B cell (primary cell): ENCODE data around the gene ARHGAP40. TPM values are rescaled to one million over a fixed set of nuclear protein-coding genes. Genes with fewer than 3 reads are reported as not detected.

Experiments
- ATAC-seq: fragments of 200-7000 bp; cut with Tn5 transposase; one replicate; pipeline ENCODE4 v1.10.0; 2021; ENCODE audit warnings: low read depth, mild to moderate bottlenecking, moderate number of reproducible peaks, moderate library complexity
- CTCF ChIA-PET: fragments of 350-600 bp; sonication (Branson Sonifier 250); formaldehyde crosslinking; loops from one replicate; lab custom pipeline; 2021; ENCODE audit warnings: antibody characterized with exemption, inconsistent platforms; lab: Charles Lee
- POLR2A ChIA-PET: fragments of 350-600 bp; sonication (Branson Sonifier 250); formaldehyde crosslinking; loops from one replicate; lab custom pipeline; 2021; ENCODE audit warnings: antibody characterized with exemption; lab: Charles Lee
- DNase-seq: peaks from one replicate; pipeline ENCODE4 v3.0.0; 2013
- H2AFZ ChIP-seq: 2 replicates; pipeline ENCODE4 v1.6.1; 2012; ENCODE audit warnings: mild to moderate bottlenecking, low read depth, low read length; ENCODE audit not compliant: insufficient read depth, poor library complexity, severe bottlenecking
- H3K27ac ChIP-seq, 2 donors: 1 replicate in 1 of 2; 2 replicates in 1 of 2; pipeline ENCODE4 v1.5.1; 2012 to 2013; ENCODE audit warnings: low read length in 2 of 2, mild to moderate bottlenecking in 2 of 2, moderate library complexity in 1 of 2
- H3K27me3 ChIP-seq, 4 experiments: fragments of 200-600 bp in 1 of 4; sonication (generic) in 1 of 4; replicated peaks in 1 of 4; 1 replicate in 2 of 4; 2 replicates in 2 of 4; pipeline versions ENCODE4 v1.6.1 to v1.7.0; 2013 to 2016; ENCODE audit warnings: low read length in 3 of 4, mild to moderate bottlenecking in 2 of 4, mixed read lengths in 1 of 4, moderate library complexity in 1 of 4; ENCODE audit not compliant: insufficient read depth in 4 of 4, control insufficient read depth in 3 of 4; ENCODE audit errors: control extremely low read depth in 1 of 4
- H3K36me3 ChIP-seq, 2 experiments: replicated peaks in 1 of 2; 1 replicate in 1 of 2; 2 replicates in 1 of 2; pipeline versions ENCODE4 v1.6.1 to v1.7.1; 2013; ENCODE audit warnings: low read length in 1 of 2; ENCODE audit not compliant: insufficient read depth in 2 of 2, control insufficient read depth in 1 of 2; ENCODE audit errors: control extremely low read depth in 1 of 2, extremely low read depth in 1 of 2
- H3K4me1 ChIP-seq, 2 donors: fragments of 200-600 bp in 1 of 2; sonication (generic) in 1 of 2; 1 replicate in 1 of 2; 2 replicates in 1 of 2; pipeline versions ENCODE4 v1.5.1 to v1.6.1; 2013 to 2017; ENCODE audit warnings: low read length in 2 of 2; ENCODE audit not compliant: control insufficient read depth in 2 of 2, insufficient read depth in 2 of 2
- H3K4me2 ChIP-seq: replicated peaks from 2 replicates; pipeline ENCODE3; 2012; ENCODE audit warnings: mild to moderate bottlenecking, low read depth, low read length; ENCODE audit not compliant: poor library complexity, severe bottlenecking
- H3K4me3 ChIP-seq, 5 experiments: fragments of 200-600 bp in 1 of 5; sonication (generic) in 1 of 5; 1 replicate in 3 of 5; 2 replicates in 2 of 5; pipeline versions ENCODE4 v1.5.1 to v1.7.0; 2011 to 2016; ENCODE audit warnings: low read length in 4 of 5, mild to moderate bottlenecking in 4 of 5, low read depth in 2 of 5, control low read depth in 1 of 5, moderate library complexity in 1 of 5; ENCODE audit not compliant: insufficient read depth in 1 of 5; ENCODE audit errors: control extremely low read depth in 1 of 5, extremely low read depth in 1 of 5
- H3K79me2 ChIP-seq: fragments of 200-600 bp; sonication (generic); one replicate; pipeline ENCODE4 v1.6.0; 2016; ENCODE audit warnings: low read length; ENCODE audit not compliant: control insufficient read depth, insufficient read depth
- H3K9ac ChIP-seq: fragments of 200-600 bp; sonication (generic); 2 replicates; pipeline ENCODE4 v1.6.1; 2017; ENCODE audit warnings: mild to moderate bottlenecking, low read length, moderate library complexity
- H3K9me3 ChIP-seq, 3 donors: one replicate each; pipeline versions ENCODE4 v1.6.1 to v1.7.1; 2013; ENCODE audit warnings: low read length in 2 of 3; ENCODE audit not compliant: control insufficient read depth in 2 of 3, insufficient read depth in 1 of 3; ENCODE audit errors: control extremely low read depth in 1 of 3
- H4K20me1 ChIP-seq: 2 replicates; pipeline ENCODE4 v1.6.0; 2012; ENCODE audit warnings: mild to moderate bottlenecking, low read length; ENCODE audit not compliant: insufficient read depth, control insufficient read depth, poor library complexity, severe bottlenecking
- H3K27ac Mint-ChIP-seq: one replicate; pipeline ENCODE4 v1.8.0; 2021; ENCODE audit warnings: mixed read lengths
- H3K27me3 Mint-ChIP-seq: one replicate; pipeline ENCODE4 v1.8.0; 2021; ENCODE audit warnings: mixed read lengths
- H3K4me1 Mint-ChIP-seq: one replicate; pipeline ENCODE4 v1.8.0; 2021; ENCODE audit warnings: mixed read lengths
- H3K4me3 Mint-ChIP-seq: one replicate; pipeline ENCODE4 v1.8.0; 2021; ENCODE audit warnings: mixed read lengths
- H3K9me3 Mint-ChIP-seq: one replicate; pipeline ENCODE4 v1.8.0; 2022; ENCODE audit warnings: mixed read lengths; ENCODE audit not compliant: insufficient read depth
- EZH2 ChIP-seq: IDR thresholded peaks from 2 replicates; pipeline ENCODE4 v1.6.1; 2012; ENCODE audit warnings: borderline replicate concordance, low read depth, mild to moderate bottlenecking, moderate library complexity, low read length; ENCODE audit not compliant: insufficient read depth, poor library complexity, severe bottlenecking
- WGBS: methylation state at CpG from one replicate; pipeline ENCODE4 v1.1.5; 2013; ENCODE audit warnings: missing lambda C conversion rate; ENCODE audit not compliant: insufficient coverage; 5-methylcytosine and 5-hydroxymethylcytosine counted together
- intact Hi-C: fragments of 100-400 bp; cut with micrococcal nuclease; formaldehyde crosslinking; loops from one replicate; pipeline ENCODE4 v1.10.0; 2022
- polyA plus RNA-seq: library from polyadenylated mRNA; depleted of rRNA; stranded (reverse); fragments of >200 nt; gene quantifications from 2 replicates; pipeline ENCODE4 v1.2.3, GENCODE V29; 2012
- total RNA-seq, 2 donors: library from RNA; stranded (reverse); fragments of 120-200 nt in 1 of 2; gene quantifications; 1 replicate in 1 of 2; 2 replicates in 1 of 2; pipeline versions ENCODE4 v1.2.3 to v1.2.4, GENCODE V29; 2013 to 2022
- TF ChIP-seq, protein P1 (sequence below): fragments of 200-600 bp; IDR thresholded peaks from one replicate; pipeline ENCODE4 v1.8.0; 2022; ENCODE audit warnings: antibody characterized with exemption, mild to moderate bottlenecking

The ARHGAP40 gene
- total and polyA plus RNA-seq, 2 donors (not counting 1 experiment from before 2014, with no cell fraction given): not detected

DNA sequence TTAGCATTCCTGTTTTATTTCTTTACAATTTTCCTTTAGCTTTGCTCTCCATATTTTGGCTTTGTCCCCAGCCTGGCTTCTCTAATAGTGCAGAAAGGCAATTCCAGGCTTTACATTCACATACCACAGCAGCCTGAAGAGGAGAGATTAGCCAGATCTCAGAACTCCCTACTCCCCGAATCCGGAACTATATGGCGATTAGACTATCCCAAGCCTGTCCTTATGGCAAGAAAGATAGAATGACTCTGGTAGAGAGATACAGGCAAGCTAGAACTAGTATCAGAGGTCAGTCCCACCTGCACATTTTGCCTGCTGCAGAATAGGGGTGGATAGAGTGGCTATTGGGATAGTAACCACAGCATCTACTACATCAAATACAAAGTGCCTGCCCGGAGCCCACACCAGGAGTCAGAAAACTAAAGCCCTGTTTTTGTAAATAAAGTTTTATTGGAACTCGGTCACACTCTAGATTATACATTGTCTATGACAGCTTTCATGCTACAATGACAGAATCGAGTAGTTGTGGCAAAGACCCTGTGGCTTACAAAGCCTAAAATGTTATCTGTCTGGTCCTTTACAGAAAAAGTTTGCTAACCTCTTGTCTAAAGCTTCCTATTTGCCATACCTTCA is 37.7 kb upstream of the ARHGAP40 start:
- Histone ChIP-seq H3K9me3 (no peaks in the 10 kb centered on the region), H3K27me3 (no peaks in the 10 kb centered on the region), H4K20me1 (no peaks in the 10 kb centered on the region), H2AFZ (no peak overlapping the region), H3K79me2 (no peaks in the 10 kb centered on the region), H3K4me3 (no peak overlapping the region), H3K27ac (no peak overlapping the region), H3K4me1 (no peaks in the 10 kb centered on the region), H3K9ac (no peak overlapping the region), H3K4me2 (no peak overlapping the region), H3K36me3 (peaks cover 8 to 72% of the 10 kb centered on the region in 2 experiments)
- POLR2A ChIA-PET: no interaction called here
- ATAC-seq: no peak
- TF ChIP-seq, protein P1, sequence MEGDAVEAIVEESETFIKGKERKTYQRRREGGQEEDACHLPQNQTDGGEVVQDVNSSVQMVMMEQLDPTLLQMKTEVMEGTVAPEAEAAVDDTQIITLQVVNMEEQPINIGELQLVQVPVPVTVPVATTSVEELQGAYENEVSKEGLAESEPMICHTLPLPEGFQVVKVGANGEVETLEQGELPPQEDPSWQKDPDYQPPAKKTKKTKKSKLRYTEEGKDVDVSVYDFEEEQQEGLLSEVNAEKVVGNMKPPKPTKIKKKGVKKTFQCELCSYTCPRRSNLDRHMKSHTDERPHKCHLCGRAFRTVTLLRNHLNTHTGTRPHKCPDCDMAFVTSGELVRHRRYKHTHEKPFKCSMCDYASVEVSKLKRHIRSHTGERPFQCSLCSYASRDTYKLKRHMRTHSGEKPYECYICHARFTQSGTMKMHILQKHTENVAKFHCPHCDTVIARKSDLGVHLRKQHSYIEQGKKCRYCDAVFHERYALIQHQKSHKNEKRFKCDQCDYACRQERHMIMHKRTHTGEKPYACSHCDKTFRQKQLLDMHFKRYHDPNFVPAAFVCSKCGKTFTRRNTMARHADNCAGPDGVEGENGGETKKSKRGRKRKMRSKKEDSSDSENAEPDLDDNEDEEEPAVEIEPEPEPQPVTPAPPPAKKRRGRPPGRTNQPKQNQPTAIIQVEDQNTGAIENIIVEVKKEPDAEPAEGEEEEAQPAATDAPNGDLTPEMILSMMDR: no peak
- no peak for TF ChIP-seq EZH2
- DNase-seq: no peak
- H3K27ac Mint-ChIP-seq: no peak overlapping the region
- H3K4me1 Mint-ChIP-seq: no peaks in the 10 kb centered on the region
- H3K4me3 Mint-ChIP-seq: no peak overlapping the region
- CTCF ChIA-PET: no interaction called here
- WGBS: 100% methylated on average over 3 of the region's 6 CpGs
- H3K9me3 Mint-ChIP-seq: no peaks in the 10 kb centered on the region
- intact Hi-C loops: no loop called here
- H3K27me3 Mint-ChIP-seq: no peaks in the 10 kb centered on the region

DNA sequence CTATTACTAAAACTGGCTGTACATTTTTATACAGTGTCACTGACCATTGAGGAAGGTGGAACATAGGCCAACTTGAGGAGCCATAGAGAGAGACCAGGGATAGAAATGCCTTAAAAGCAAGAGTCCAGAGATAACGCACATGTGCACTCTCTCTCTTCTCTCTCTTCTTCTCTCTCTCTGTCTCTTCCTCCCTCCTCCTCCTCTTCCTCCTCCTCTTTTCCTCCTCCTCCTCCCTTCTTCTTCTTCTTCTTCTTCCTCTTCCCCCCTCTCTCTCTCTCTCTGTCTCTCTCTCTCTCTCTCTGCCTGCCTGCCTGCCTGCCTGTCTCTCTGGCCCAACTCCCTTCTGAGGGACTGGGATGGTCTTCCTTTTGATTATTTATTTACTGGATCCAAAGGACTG is 36.9 kb upstream of the ARHGAP40 start:
- CTCF ChIA-PET: no interaction called here
- H3K9me3 ChIP-seq: no peaks in the 10 kb centered on the region
- intact Hi-C loops: no loop called here
- no peaks in the 10 kb centered on the region for H3K27me3 Mint-ChIP-seq
- H3K4me3 ChIP-seq: no peak overlapping the region
- H3K79me2 ChIP-seq: no peaks in the 10 kb centered on the region
- H3K4me1 ChIP-seq: no peaks in the 10 kb centered on the region
- no peak overlapping the region for H3K27ac ChIP-seq
- no peaks in the 10 kb centered on the region for H4K20me1 ChIP-seq
- H2AFZ ChIP-seq: no peak overlapping the region
- no peak overlapping the region for H3K27ac Mint-ChIP-seq
- WGBS: 100% methylated on average over 1 of the region's 1 CpG
- H3K4me1 Mint-ChIP-seq: no peaks in the 10 kb centered on the region
- H3K27me3 ChIP-seq: no peaks in the 10 kb centered on the region
- H3K36me3 ChIP-seq: peaks cover 8 to 72% of the 10 kb centered on the region in 2 experiments
- H3K9ac ChIP-seq: no peak overlapping the region
- H3K4me2 ChIP-seq: no peak overlapping the region
- no peak for ATAC-seq
- no peak overlapping the region for H3K4me3 Mint-ChIP-seq
- no peak for TF ChIP-seq EZH2
- TF ChIP-seq, protein P1: no peak
- no peak for DNase-seq
- H3K9me3 Mint-ChIP-seq: no peaks in the 10 kb centered on the region
- POLR2A ChIA-PET: no interaction called here
